Body of pancreas (tissue), 4 donors: ENCODE measurements around the gene HOXB2. TPM values are rescaled to one million over a fixed set of nuclear protein-coding genes. Genes with fewer than 3 reads are reported as not detected.

ENCODE experiments used
- ATAC-seq: fragments of 150-250 bp; one replicate; pipeline ENCODE4 v1.9.1; 2016
- DNase-seq, 4 donors: peaks; one replicate each; pipeline ENCODE4 v3.0.0-alpha.2; 2019
- H3K27ac ChIP-seq, 4 donors: fragments of 200-600 bp; sonication (generic); 1 replicate in 3 of 4; 2 replicates in 1 of 4; pipeline versions ENCODE4 v1.5.1 to v1.6.1; 2016 to 2019; ENCODE audit warnings: mild to moderate bottlenecking in 1 of 4, mixed read lengths in 1 of 4, moderate library complexity in 1 of 4
- H3K27me3 ChIP-seq, 2 donors: fragments of 200-600 bp; sonication (generic); one replicate each; pipeline ENCODE4 v1.6.0; 2016; ENCODE audit warnings: mild to moderate bottlenecking in 1 of 2
- H3K36me3 ChIP-seq, 2 donors: fragments of 200-600 bp; sonication (generic); replicated peaks in 1 of 2; 2 replicates each; pipeline ENCODE4 v1.5.1; 2016; ENCODE audit warnings: low read depth in 2 of 2; ENCODE audit not compliant: insufficient read depth in 1 of 2
- H3K4me1 ChIP-seq: fragments of 200-600 bp; sonication (generic); one replicate; pipeline ENCODE4 v1.6.0; 2016
- H3K4me3 ChIP-seq, 2 donors: fragments of 200-600 bp; sonication (generic); 1 replicate in 1 of 2; 2 replicates in 1 of 2; pipeline ENCODE4 v1.5.1; 2016 to 2019
- H3K9me3 ChIP-seq, 3 donors: fragments of 200-600 bp; sonication (generic); 1 replicate in 2 of 3; 2 replicates in 1 of 3; pipeline ENCODE4 v1.5.1; 2016
- CTCF ChIP-seq, 7 experiments: fragments of 450-650 bp in 4 of 7; fragments of 200-600 bp in 3 of 7; sonication (generic) in 3 of 7; IDR thresholded peaks; one replicate each; pipeline ENCODE4 v1.5.1; 2016 to 2019; ENCODE audit warnings: antibody characterized with exemption in 7 of 7
- POLR2A ChIP-seq, 3 donors: fragments of 450-650 bp; IDR thresholded peaks; one replicate each; pipeline ENCODE4 v1.6.1; 2016; ENCODE audit warnings: antibody characterized with exemption in 3 of 3, mild to moderate bottlenecking in 2 of 3
- WGBS, 2 donors: methylation state at CpG; one replicate each; pipeline ENCODE4 v1.1.5; 2017; 5-methylcytosine and 5-hydroxymethylcytosine counted together
- intact Hi-C: fragments of 100-400 bp; cut with DNase I; formaldehyde crosslinking; loops from one replicate; pipeline ENCODE4 v1.15.1; 2023
- total RNA-seq, 2 donors: library from RNA; depleted of rRNA; stranded (reverse); fragments of >200 nt; gene quantifications; one replicate each; pipeline ENCODE4 v1.1.0, GENCODE V29; 2016

Gene HOXB2
- total RNA-seq, 2 donors from 2014 or later = 13.7 to 32.3 TPM

DNA sequence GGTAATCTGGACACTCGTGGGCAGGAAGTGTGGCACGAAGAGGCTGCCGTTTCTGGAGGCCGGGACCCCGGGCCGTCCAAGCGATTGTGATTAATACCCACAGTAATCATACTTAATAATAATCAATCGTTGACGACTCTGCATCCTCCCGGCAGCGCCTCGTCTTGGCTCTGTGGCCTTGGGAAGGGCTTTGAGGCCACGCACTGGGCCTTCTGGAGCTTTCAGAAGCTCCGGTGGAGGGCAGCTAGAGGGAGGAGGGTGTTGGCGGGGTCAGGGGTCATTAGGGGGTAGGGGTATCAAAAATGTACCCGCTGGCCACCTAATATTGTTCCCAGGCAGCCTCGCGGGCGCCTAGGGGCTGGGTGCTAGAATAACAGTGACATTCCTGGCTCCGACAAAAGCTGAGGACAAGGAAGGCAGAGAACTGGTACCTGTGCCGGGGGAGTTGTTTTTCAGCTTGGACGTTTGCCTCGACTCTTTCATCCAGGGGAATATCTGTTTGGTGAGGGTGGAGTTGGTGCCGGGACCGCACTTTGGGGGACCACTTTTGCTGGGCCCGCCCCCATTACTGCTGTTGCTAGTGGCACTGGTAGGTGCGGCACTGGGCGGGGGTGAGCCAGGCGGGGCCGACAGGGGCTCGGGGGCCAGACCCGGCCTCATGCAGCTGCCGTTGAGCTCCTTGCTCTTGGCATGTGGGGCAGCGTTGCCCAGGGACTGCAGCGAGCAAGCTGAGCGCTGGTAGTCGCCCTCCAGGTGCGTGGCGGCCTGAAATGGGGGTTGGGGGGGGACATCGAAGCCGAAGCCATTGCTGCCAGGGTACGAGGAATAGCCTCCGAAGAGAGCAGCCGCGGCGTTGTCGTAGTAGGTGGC lies 6.9 kb upstream of the HOXB2 start:
- intact Hi-C loops = no loop called here
- H3K36me3 ChIP-seq = no peaks in the 10 kb centered on the region
- TF ChIP-seq CTCF (IDR thresholded peaks at IDR 0.05) (no peak), POLR2A (IDR thresholded peaks at IDR 0.05) (no peak)
- no peak overlapping the region for H3K4me3 ChIP-seq
- no peaks in the 10 kb centered on the region for H3K9me3 ChIP-seq
- H3K4me1 ChIP-seq = peaks cover 29% of the 10 kb centered on the region
- no peak for DNase-seq
- peak overlapping the region in 2 of 4 donors; percentile 5 to 40 for H3K27ac ChIP-seq
- H3K27me3 ChIP-seq = peaks cover 0 to 28% of the 10 kb centered on the region in 2 donors
- no peak for ATAC-seq
- 31 to 37% methylated on average over 43 to 45 of the region's 47 CpGs for WGBS, 2 donors

- no peak overlapping the region for H3K4me3 ChIP-seq
- DNase-seq = no peak
Measured at GRCh38 chr17:48551214-48551555, 6.3 kb upstream of the HOXB2 start.

GRCh38 chr17:48550502-48551213 lies 5.7 kb upstream of the HOXB2 start:
- H3K27ac ChIP-seq = peak overlapping the region in 1 of 4 donors; percentile 7
- no peak overlapping the region for H3K4me3 ChIP-seq
- peaks cover 29% of the 10 kb centered on the region for H3K4me1 ChIP-seq
- no peak for TF ChIP-seq POLR2A (IDR thresholded peaks at IDR 0.05)
- no peak for TF ChIP-seq CTCF (IDR thresholded peaks at IDR 0.05)
- H3K9me3 ChIP-seq = no peaks in the 10 kb centered on the region
- no peak for DNase-seq
- H3K36me3 ChIP-seq = no peaks in the 10 kb centered on the region
- ATAC-seq = no peak
- 26 to 33% methylated on average over 14 to 53 of the region's 70 CpGs for WGBS, 2 donors
- intact Hi-C loops = no loop called here
- peaks cover 0 to 28% of the 10 kb centered on the region in 2 donors for H3K27me3 ChIP-seq

More at GRCh38 chr17:48551214-48551555, 6.3 kb upstream of the HOXB2 start:
- Histone ChIP-seq H3K27me3 (peaks cover 0 to 28% of the 10 kb centered on the region in 2 donors), H3K36me3 (no peaks in the 10 kb centered on the region), H3K9me3 (no peaks in the 10 kb centered on the region), H3K27ac (no peak overlapping the region), H3K4me1 (peaks cover 29% of the 10 kb centered on the region)
- 10 to 31% methylated on average over 19 of the region's 19 CpGs for WGBS, 2 donors
- TF ChIP-seq POLR2A (IDR thresholded peaks at IDR 0.05) = no peak
- TF ChIP-seq CTCF (IDR thresholded peaks at IDR 0.05) = no peak
- ATAC-seq = no peak
- intact Hi-C loops = no loop called here

- Histone ChIP-seq H3K27ac (peak overlapping the region in 1 of 4 donors; percentile 7), H3K4me1 (peaks cover 28% of the 10 kb centered on the region), H3K36me3 (no peaks in the 10 kb centered on the region), H3K9me3 (no peaks in the 10 kb centered on the region), H3K27me3 (peaks cover 0 to 28% of the 10 kb centered on the region in 2 donors), H3K4me3 (no peak overlapping the region)
- ATAC-seq (no peak), DNase-seq (no peak)
- TF ChIP-seq CTCF (IDR thresholded peaks at IDR 0.05) = no peak
- TF ChIP-seq POLR2A (IDR thresholded peaks at IDR 0.05) = no peak
- intact Hi-C loops = no loop called here
- WGBS, 2 donors = 54 to 55% methylated on average over 17 to 18 of the region's 18 CpGs
Measured at GRCh38 chr17:48549914-48550501, 5.1 kb upstream of the HOXB2 start.
